ENCODE data around the gene CGB3.
"Not testable (repeated sequence)": the region's sequence is repeated elsewhere in the genome, so short reads cannot be mapped to it uniquely, and the experiment has no call there.

Gene CGB3
- long read RNA-seq: 0 reads

DNA sequence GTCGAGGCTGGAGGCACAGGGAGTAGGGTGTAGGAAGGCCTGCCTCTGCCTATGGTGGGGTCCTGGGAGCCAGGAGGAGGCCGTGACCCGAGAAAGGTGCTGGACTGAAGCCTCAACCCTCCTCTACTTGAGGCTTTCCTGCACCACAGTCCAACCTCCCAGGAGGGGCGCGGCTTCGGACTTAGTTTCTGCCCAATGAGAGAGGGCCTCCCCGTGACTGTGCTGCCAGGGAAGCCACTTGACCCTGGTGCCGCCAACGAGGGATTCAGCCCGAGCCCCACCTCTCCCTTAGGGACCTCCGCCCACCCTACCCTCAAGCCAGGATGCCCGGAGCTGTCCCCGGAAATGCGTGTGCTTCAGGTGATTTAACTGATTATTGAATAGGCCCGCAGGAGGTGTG is at the start of gene CGB3:
Gene CGB3 (minus strand): TSS at position 101 of the 400 bp plus-strand sequence. CDS start 362 bp downstream, outside the sequence.
- not testable (repeated sequence) for H3K27ac ChIP-seq (replicated peaks); DNase-seq (ENCODE audit: low read depth in 1 of 2, low spot score in 1 of 2); H3K4me3 ChIP-seq (replicated peaks; ENCODE audit: insufficient read depth, low read length)
- peaks cover 19% of the 10 kb centered on the region for H3K27me3 ChIP-seq (ENCODE audit: insufficient read depth, poor library complexity, severe bottlenecking)

DNA sequence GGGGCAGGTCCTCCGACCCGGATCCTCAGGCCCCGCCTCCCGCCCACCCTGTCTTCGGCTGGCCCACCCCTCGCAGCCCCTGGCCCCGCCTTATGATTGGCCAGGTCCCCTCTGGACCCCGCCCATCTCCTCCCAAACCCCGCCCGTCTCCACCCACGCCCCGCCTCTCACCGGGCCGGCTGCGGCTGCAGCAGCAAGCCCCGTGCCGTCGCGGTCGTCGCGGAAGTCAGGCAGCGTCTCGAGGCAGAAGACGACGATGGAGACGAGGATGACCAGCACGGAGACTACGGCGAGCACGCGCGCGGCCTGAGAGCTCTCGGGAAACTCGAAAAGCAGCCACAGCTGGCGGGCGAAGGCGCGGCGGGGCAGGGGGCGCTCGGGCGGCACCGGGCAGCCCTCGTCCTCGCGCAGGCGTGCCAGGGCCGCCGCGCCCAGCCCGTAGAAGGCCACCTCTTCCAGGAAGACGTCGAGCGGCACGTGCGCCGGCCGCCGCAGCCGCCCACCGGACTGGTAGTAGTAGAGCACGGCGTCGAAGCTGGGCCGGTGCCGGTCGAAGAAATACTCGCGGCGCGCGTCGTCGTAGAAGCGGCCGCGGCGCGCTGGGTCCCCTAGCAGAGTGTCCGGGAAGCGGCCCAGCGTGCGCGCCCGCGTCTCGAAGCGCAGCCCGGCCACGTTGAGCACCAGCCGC is 47.9 kb upstream of the CGB3 start:
- Histone ChIP-seq H3K27ac (replicated peaks) (no peak overlapping the region), H3K4me3 (replicated peaks; ENCODE audit: insufficient read depth, low read length) (no peak overlapping the region), H3K27me3 (ENCODE audit: insufficient read depth, poor library complexity, severe bottlenecking) (peaks cover 32% of the 10 kb centered on the region)
- no peak for DNase-seq (ENCODE audit: low read depth in 1 of 2, low spot score in 1 of 2)
- TF ChIP-seq, protein P1, sequence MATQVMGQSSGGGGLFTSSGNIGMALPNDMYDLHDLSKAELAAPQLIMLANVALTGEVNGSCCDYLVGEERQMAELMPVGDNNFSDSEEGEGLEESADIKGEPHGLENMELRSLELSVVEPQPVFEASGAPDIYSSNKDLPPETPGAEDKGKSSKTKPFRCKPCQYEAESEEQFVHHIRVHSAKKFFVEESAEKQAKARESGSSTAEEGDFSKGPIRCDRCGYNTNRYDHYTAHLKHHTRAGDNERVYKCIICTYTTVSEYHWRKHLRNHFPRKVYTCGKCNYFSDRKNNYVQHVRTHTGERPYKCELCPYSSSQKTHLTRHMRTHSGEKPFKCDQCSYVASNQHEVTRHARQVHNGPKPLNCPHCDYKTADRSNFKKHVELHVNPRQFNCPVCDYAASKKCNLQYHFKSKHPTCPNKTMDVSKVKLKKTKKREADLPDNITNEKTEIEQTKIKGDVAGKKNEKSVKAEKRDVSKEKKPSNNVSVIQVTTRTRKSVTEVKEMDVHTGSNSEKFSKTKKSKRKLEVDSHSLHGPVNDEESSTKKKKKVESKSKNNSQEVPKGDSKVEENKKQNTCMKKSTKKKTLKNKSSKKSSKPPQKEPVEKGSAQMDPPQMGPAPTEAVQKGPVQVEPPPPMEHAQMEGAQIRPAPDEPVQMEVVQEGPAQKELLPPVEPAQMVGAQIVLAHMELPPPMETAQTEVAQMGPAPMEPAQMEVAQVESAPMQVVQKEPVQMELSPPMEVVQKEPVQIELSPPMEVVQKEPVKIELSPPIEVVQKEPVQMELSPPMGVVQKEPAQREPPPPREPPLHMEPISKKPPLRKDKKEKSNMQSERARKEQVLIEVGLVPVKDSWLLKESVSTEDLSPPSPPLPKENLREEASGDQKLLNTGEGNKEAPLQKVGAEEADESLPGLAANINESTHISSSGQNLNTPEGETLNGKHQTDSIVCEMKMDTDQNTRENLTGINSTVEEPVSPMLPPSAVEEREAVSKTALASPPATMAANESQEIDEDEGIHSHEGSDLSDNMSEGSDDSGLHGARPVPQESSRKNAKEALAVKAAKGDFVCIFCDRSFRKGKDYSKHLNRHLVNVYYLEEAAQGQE (IDR thresholded peaks at IDR 0.05; ENCODE audit: insufficient replicate concordance, low read depth): no peak
- TF ChIP-seq, protein P2, sequence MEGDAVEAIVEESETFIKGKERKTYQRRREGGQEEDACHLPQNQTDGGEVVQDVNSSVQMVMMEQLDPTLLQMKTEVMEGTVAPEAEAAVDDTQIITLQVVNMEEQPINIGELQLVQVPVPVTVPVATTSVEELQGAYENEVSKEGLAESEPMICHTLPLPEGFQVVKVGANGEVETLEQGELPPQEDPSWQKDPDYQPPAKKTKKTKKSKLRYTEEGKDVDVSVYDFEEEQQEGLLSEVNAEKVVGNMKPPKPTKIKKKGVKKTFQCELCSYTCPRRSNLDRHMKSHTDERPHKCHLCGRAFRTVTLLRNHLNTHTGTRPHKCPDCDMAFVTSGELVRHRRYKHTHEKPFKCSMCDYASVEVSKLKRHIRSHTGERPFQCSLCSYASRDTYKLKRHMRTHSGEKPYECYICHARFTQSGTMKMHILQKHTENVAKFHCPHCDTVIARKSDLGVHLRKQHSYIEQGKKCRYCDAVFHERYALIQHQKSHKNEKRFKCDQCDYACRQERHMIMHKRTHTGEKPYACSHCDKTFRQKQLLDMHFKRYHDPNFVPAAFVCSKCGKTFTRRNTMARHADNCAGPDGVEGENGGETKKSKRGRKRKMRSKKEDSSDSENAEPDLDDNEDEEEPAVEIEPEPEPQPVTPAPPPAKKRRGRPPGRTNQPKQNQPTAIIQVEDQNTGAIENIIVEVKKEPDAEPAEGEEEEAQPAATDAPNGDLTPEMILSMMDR (IDR thresholded peaks at IDR 0.05; ENCODE audit: insufficient read depth, low read length): no peak
- TF ChIP-seq SPI1 (IDR thresholded peaks at IDR 0.05; ENCODE audit: borderline replicate concordance, low read depth): no peak
- TF ChIP-seq POLR2AphosphoS5 (IDR thresholded peaks at IDR 0.05; ENCODE audit: low read depth): no peak
- TF ChIP-seq GABPA (IDR thresholded peaks at IDR 0.05; ENCODE audit: low read depth): no peak

DNA sequence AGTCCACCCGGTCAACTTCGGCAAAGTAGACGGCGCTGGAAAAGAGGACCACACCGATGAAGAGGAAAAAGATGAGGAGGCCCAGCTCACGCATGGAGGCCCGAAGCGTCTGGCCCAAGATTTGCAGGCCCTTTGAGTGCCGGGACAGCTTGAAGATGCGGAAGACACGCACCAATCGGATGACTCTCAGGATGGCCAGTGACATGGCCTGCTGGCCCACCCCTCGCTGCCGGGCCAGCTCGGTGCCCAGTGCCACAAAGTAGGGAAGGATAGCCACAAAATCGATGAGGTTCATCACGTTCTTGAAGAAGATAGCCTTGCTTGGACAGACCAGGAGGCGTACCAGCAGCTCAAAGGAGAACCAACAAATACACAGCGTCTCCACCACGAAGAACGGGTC is 46.3 kb upstream of the CGB3 start:
- Histone ChIP-seq H3K4me3 (replicated peaks; ENCODE audit: insufficient read depth, low read length) (no peak overlapping the region), H3K27ac (replicated peaks) (no peak overlapping the region), H3K27me3 (ENCODE audit: insufficient read depth, poor library complexity, severe bottlenecking) (peaks cover 42% of the 10 kb centered on the region)
- no peak for DNase-seq (ENCODE audit: low read depth in 1 of 2, low spot score in 1 of 2)
- TF ChIP-seq, protein P1 (IDR thresholded peaks at IDR 0.05; ENCODE audit: insufficient replicate concordance, low read depth): no peak
- no peak for TF ChIP-seq SPI1 (IDR thresholded peaks at IDR 0.05; ENCODE audit: borderline replicate concordance, low read depth)

DNA sequence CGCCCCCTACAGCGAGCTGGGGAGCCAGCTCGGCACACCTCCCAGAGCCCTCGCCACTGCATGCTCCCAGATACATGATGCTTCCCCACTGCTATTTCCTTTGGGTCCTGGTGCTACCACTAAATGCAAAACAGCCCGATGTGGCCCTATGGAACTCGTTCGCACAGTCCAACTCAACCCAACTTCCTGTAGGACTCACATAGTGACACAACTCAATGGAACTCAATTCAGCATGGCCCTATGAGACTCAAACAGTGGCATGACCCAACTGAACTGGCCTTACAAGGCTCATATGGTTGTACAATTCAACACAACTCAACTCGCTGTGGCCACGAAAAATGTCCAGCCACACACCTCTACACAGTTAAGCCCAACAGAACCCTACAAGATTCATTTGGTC is 44.9 kb upstream of the CGB3 start:
- DNase-seq (ENCODE audit: low read depth in 1 of 2, low spot score in 1 of 2): no peak
- H3K4me3 ChIP-seq (replicated peaks; ENCODE audit: insufficient read depth, low read length): no peak overlapping the region
- peaks cover 46% of the 10 kb centered on the region for H3K27me3 ChIP-seq (ENCODE audit: insufficient read depth, poor library complexity, severe bottlenecking)
- TF ChIP-seq GABPA (IDR thresholded peaks at IDR 0.05; ENCODE audit: low read depth) (no peak), SPI1 (IDR thresholded peaks at IDR 0.05; ENCODE audit: borderline replicate concordance, low read depth) (no peak), POLR2AphosphoS5 (IDR thresholded peaks at IDR 0.05; ENCODE audit: low read depth) (no peak)
- TF ChIP-seq, protein P2 (IDR thresholded peaks at IDR 0.05; ENCODE audit: insufficient read depth, low read length): no peak
- TF ChIP-seq, protein P1 (IDR thresholded peaks at IDR 0.05; ENCODE audit: insufficient replicate concordance, low read depth): no peak
- no peak overlapping the region for H3K27ac ChIP-seq (replicated peaks)
